K562 treated with DMSO at 1 percent for 48 hours (cell line): ENCODE data around the gene UBD. TPM values are rescaled to one million over a fixed set of nuclear protein-coding genes. Genes with fewer than 3 reads are reported as not detected.

Experiments used
- total RNA-seq: library from RNA; unstranded; fragments of 300-600 nt; gene quantifications from 2 replicates; pipeline ENCODE4 v1.2.3, GENCODE V29; 2022; ENCODE audit warnings: low replicate concordance; ENCODE audit errors: extremely low read depth

UBD gene
- not detected in 2 replicates for total RNA-seq

GRCh38 chr6:29559524-29560287 lies at the start of gene UBD:
Gene UBD (minus strand): TSS chr6:29559732. CDS start chr6:29559701, 31 bp downstream.

GRCh38 chr6:29584821-29585220 lies 25.3 kb upstream of the UBD start, which contains the start of gene OR2H2:
Gene OR2H2 (plus strand): TSS chr6:29585121. CDS start chr6:29587945, 2,824 bp downstream.

Other genes starting within 250 kb of the UBD start
- gene OR5V1, start 190.9 kb downstream of the UBD start, total RNA-seq = not detected in 2 replicates
- not detected in 2 replicates for gene OR12D3, start 184.4 kb downstream of the UBD start, total RNA-seq
- not detected in 2 replicates for gene OR12D2, start 164.1 kb downstream of the UBD start, total RNA-seq
- not detected in 2 replicates for gene OR12D1, start 144.8 kb downstream of the UBD start, total RNA-seq
- gene OR10C1, start 120.4 kb downstream of the UBD start, total RNA-seq = not detected in 2 replicates
- gene OR11A1, start 102.7 kb downstream of the UBD start, total RNA-seq = not detected in 2 replicates
- gene OR2H1, start 102.6 kb downstream of the UBD start, total RNA-seq = not detected in 2 replicates
- gene MAS1L, start 71.8 kb downstream of the UBD start, total RNA-seq = not detected in 2 replicates
- not detected in 2 replicates for gene OR2H2, start 25.4 kb upstream of the UBD start, total RNA-seq
- not detected in 2 replicates for gene GABBR1, start 73.5 kb upstream of the UBD start, total RNA-seq
- not detected in 2 replicates for gene MOG, start 97.4 kb upstream of the UBD start, total RNA-seq
- not detected in 2 replicates for gene ZFP57, start 121.4 kb upstream of the UBD start, total RNA-seq
- gene HLA-F, start 163.7 kb upstream of the UBD start, total RNA-seq = not detected in 2 replicates